Activated CD4-positive, alpha-beta T cell treated with anti-CD3 and anti-CD28 coated beads, Interleukin-10, Interleukin-2, amounts not matched to agents 100 ng/mL and 50 ng/mL, durations not matched to agents 16 hours and 8 hours (primary cell): Measurements from ENCODE around the gene UBE2Q1.
"Not testable (repeated sequence)": the region's sequence is repeated elsewhere in the genome, so short reads cannot be mapped to it uniquely, and the experiment has no call there.

ENCODE experiments used
- DNase-seq: peaks from one replicate; pipeline ENCODE4 v3.0.0-alpha.2; 2020

UBE2Q1 gene

DNA sequence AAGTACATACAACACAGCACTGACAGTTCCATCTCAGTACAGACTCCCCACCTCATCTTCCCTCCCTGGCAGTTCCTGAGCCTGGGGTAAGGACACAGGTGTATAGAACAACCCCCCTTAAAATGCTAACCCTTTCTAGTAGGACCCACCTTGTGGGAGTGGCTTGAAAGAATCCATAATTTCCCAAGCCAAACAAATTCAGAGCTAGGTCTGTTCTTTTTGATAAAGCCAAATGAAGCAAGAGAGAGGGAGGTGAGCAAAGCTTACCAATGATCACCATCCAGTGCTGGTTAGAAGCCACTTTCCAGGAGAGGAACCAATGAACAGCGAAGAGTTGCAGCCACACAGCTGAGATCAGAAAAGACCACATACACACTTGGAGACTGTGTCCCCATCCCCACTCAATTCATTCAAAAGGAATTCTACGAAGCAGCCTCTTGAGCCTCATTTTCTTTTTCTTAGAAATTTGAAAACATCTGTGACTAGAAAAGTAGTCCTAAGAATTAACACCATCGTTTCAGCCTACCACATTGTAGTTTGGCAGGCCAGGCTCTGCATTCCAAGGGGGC is 9.2 kb downstream of the UBE2Q1 start:
- DNase-seq, result no peak

DNA sequence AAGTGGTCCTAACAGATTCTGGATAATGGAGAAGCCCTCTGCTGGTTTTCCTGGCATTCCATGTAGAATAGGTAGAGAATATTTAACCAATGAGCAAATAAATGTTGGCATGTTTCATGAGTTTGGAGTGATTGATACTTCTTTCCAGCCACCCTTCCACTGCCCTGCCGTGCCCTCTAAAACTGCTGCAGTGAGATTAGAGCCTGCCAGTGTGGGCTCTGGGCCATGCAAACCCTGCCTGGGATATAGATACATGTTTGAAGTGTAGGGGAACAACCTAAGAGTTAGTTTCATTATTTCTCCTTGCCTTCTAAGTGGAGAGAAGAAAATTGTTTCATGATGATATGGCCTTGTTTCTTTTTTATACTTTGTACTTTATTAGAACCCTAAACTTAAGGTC is 10.4 kb downstream of the UBE2Q1 start:
- no peak for DNase-seq

DNA sequence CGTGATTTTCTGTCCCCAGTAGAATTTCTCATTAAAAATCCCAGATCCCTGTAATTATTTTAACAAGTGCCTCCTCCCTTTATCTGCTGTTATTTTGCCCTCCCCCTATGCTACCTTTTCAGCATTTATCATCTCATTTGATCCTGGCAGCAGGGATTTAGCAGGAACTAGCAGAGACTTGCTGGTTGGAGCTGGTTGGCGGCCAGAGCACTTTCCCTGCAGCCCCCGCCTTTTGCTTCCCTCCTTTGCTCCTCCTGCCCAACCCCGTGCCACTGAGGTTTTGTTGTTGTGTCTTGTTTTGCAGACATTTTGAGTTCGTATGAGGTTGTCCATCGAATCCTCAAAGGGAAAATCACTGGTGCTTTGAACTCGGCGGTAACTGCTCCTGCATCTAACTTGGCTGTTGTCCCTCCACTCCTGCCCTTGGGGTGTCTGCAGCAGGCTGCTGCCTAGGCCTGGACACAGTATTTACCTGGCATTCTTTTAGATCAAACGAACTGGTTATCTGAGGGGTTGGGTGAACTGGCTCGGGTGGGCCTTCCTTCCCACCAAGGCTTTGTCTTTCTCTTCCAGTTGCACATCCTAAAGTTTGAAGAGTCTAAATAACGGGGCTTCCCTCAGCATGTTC is 11.2 kb downstream of the UBE2Q1 start:
- DNase-seq, result no peak

DNA sequence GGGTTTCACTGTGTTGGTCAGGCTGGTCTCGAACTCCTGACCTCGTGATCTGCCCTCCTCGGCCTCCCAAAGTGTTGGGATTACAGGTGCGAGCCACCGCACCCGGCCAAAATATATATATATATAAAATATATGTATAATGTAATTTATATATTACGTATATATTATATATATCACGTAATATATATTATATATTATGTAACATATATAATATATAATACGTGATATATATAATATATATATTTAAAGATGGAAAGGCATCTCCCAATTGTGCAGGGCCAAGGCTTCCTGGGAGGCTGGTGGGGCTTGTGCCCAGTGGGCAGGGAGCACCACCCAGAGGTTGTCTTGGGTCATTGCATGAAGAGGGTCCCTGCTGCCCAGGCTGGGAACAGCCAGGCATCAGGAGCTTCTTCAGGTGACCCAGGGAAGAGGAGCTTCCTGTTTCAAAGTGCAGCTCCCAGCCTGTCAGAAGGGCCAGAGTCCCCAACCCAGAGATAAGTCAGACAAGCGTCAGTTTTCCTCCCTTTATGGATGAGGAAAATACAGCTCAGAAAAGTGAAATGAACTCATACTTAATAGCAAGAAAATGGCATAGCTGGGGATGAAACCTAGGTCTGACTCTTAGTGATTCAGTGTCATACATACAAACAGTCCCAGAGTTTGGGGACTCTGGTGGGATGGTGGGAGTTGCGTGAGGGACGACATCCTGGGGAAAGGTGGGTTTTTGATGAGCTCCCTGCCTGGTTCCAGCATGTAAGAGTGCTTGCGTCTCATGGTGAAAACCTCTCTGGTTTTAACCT is 12.0 kb downstream of the UBE2Q1 start:
- peak; percentile 69 for DNase-seq

DNA sequence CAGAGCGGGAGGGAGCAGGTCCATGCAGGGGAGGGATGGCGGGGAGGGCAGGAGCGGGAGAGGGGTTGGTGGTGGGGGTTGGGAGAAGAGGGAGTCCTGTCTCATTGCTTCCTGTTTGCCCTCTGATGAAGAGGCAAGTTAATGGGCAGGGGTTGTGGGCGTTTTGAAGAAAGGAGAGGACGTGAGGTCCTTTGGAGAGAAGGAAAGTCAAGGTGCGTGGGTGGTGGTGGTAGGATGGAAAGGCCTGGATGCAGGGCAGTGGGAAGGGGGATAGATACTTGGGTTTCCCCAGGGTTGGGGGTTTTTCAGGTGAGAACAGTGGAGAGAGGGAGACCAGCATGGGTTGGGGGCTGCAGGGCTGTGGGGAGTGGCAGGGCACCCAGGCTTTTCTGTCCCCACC is 17.2 kb downstream of the UBE2Q1 start:
- no peak for DNase-seq

DNA sequence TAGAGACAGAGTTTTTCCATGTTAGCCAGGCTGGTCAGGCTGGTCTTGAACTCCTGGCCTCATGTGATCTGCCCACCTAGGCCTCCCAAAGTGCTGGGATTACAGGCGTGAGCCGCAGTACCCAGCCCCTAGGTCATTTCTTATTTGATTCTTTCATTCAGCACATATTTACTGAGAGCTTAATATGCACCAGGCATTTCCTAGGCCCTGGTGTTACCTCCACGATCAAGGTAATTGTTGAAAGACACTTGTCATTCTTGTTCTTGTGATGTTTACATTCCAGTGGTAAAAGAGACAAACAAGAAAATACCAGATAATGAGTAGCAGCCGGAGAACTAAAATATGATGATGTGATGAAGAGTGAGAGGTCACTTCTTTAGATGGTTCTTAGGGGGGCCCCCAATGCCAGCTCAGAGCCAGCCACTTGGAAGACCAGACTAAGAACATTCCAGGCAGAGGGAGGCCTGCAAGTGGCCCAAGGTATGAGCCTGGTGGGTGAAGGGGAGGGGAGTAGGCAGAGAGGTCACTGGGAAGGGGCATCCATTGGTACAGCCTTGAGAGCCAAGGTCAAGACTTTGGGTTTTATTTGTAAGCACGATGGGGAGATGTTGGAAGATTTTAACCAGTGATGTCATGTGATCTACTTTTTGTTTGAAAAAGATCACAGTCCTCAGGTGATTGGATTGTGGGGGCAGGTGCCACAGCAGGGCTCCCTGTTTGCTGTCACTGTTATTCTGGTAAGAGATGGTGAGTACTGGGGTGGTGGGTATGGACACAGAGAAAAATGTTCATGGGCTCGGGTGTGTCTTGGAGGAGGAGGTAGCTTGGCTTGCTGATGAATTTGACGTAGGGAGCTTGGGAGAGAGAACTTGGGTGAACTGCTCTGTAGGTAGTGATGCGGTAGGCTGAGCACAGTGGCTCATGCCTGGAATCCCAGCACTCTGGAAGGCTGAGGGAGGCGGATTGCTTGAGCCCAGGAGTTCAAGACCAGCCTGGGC is 18.7 kb downstream of the UBE2Q1 start:
- no peak for DNase-seq

DNA sequence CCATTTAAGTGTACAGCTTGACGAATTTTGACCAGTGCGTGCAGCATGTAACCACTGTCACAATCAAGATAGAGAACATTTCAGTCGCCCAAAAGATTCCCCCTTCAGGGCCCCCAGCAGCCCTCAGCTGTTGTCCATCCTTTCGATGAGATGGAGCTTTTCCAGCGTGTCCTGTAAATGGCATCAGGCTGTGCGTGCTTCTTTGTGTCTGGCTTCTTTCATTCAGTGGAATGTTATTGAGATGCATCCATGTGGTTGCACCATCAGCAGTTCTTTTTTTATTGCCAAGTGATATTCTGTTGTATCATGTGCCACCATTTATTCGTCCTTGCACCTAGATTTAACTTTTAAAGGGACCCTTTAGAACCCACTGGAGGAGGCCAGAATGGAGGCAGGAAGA is 21.9 kb downstream of the UBE2Q1 start:
- DNase-seq, result no peak

DNA sequence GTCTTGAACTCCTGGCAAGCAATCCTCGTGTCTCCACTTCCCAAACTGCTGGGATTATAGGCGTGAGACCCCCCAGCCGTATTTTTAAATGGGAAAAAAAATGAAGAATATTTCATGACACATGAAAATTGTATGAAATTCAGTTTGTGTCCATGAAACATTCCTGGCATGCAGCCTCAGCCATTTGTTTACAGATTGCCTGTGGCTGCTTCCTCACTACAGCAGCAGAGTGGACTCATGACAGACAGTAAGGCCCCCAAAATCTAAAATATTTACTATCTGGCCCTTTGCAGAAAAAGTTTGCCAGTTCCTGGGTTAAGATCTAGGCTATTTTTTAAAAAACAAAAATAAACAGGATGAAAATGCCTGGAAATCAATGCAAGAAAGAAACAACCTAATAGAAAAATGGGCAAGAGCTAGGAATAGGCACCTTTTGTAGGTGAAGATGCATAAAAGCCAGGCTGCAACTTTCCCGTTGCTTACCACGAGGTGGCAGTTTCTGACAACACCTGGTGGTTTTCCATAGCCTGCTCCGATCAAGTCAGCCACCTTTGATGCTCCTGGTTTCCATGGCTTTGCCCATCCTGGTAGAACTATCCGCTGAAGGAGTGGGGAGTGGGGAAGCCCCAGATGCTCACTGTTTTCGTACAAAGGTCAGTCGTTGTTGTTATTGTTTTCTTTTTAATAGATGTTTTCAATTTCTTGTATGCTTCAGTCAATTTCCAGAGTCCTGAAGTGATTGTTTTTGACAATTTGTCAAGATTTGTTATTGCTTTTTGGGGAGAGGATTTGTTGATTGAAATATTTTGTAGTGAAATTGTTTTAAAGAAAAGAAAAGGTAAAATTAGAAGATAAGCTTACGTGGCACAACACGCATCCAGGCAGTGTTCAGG is 24.3 kb downstream of the UBE2Q1 start:
- no peak for DNase-seq

DNA sequence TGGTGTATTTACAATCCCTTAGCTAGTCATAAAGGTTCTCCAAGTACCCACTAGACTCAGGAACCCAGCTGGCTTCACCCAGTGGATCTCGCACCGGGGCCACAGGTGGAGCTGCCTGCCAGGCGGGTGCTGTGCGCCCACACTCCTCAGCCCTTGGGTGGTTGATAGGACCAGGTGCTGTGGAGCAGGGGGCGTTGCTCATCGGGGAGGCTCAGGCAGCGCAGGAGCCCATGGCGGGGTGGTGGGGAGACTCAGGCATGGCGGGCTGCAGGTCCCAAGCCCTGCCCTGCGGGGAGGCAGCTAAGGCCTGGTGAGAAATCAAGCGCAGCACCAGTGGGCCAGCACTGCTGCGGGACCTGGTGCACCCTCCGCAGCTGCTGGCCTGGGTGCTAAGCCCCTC is 26.5 kb downstream of the UBE2Q1 start:
- DNase-seq, result not testable (repeated sequence)

DNA sequence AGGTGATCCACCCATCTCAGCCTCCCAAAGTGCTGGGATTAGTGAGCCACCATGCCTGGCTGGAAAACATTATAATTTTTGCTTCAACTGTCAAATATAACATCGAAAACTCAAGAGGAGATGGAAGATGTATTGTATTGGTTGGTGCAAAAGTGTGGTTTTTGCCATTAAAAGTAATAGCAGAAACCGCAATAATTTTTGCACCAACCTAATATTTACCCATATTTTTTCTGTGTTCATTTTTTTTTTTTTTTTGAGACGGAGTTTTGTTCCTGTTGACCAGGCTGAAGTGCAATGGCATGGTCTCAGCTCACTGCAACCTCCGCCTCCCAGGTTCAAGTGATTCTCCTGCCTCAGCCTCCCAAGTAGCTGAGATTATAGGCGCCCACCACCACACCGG is 29.2 kb downstream of the UBE2Q1 start:
- DNase-seq, result no peak

DNA sequence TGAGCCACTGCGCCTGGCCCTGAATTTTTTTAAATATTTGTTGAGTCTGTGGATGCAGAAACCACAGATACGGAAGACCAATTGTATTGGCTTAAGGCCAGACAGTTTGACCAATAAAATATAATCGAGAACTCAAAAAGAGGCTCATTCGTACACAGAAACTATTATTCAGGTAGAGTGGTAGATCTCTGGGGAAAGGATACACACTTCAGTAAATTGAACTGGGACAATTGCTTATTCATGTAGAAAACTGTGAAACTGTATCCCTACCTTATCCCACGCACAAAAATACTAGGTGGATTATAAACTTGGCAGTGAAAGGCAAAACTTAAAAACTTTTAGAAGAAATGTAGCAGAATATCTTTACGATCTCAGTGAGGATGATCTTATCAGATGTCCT is 31.3 kb downstream of the UBE2Q1 start:
- no peak for DNase-seq

DNA sequence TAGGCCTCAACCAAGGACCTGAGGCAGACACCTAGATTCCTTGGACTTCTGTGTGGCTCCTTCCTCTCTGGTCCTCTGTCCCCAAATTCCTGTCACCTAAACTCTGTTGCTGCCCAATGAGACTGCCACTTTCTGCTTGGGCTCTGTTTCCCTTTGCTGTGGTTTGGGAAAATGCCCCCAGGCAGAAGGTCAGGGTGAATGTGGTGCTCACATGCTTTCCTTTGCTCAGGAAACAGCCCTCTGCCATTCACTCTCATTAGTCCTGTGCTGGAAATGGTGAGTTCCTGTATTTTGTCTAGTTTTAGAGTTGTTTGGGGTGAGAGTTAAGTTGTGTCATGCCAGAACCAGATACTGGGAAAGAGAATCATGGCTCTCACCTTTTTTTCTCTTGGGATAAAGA is 33.6 kb downstream of the UBE2Q1 start:
- DNase-seq, result no peak

DNA sequence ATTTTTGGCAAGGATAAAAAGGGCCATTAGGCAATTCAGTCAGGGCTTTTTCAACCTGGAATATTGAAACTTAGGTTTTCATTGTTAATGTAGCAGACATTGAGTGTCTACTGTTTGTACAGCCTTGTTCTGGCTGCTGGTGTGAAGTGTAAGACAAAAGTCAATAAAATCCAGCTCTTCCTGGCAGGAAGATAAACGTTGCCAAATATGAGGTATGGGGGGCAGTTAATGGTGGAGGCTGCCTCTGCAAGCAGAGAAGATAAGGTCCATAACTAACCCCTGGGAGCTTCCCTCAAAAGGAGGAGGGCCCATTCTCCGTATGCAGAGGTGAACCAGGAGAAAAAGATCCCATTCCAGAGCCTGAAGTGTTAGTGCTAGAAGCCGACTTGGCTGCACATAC is 36.8 kb downstream of the UBE2Q1 start:
- no peak for DNase-seq

DNA sequence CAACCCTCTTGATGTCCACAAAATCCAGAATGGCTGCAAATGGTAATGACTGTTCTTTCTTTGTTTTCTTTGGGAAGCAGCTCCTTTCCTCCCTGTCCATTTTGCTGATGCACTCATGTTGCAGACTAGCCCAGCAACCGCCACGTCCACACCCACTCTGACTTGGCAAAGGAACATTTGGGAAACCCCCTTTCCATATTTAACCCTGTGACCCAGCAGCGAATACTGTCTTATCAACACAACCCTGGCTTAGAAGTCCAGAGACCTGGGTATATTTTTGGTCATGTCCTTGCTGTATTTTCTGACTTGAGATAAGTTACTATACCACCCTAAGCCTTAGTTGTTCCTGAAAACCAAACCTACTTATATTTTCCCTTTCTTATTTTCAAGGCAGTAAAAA is 38.1 kb downstream of the UBE2Q1 start:
- DNase-seq, result no peak

DNA sequence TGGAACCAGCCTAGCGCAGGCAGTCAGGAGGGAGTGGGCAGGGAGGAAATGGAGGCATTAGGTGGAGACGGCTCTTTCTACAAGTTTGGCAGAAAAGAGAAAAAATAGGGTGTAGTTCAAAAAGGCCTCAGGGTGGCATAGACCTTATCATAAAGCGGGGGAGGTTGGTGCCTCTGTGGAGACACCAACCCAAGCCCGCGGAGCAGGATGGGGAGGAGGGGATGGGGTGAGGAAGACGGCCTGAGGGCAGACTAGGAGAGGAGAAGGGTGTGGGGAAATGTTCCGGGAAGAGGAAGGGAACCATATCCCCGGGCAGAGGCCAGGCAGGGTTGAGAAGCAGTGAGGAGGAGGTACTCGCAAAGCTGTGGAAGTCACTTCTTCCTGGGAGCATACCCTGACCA is 38.9 kb downstream of the UBE2Q1 start:
- DNase-seq, result no peak

DNA sequence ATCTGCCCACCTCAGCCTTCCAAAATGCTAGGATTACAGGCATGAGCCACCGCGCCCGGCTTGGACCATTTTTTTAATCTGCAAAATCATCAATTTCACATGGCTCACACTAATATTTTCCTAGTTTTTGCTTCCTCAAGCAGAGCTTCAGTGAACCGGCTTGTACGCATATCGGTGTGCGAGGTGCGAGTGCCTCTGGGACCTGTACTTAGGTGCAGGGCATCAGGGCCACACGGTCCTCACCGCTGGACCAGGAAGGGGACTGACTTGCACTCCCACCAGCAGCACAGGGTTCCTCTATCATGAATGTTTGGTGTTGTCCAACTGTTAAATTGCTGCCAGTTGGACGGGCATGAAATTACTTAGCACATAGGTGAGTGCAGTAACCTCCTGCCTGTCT is 40.8 kb downstream of the UBE2Q1 start:
- DNase-seq, result no peak

DNA sequence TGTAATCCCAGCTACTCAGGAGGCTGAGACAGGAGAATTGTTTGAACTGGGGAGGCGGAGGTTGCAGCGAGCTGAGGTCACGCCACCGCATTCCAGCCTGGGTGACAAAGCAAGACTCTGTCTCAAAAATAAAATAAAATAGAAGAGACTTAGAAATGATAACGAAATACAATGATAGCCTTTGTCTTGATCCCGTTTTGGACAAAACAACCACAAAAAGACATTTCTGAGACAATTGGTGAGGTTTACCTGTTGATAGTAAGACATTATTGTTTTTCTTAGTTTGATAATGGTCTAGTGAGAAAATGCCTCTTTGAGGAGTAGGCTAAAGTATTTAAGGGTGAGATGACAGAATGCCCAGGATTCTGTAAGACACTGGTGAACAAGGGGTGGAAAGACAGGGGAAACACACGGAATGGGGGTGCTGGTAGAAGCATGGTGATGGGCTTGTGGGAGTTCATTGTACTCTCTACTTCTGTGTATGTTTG is 44.4 kb downstream of the UBE2Q1 start:
- no peak for DNase-seq

DNA sequence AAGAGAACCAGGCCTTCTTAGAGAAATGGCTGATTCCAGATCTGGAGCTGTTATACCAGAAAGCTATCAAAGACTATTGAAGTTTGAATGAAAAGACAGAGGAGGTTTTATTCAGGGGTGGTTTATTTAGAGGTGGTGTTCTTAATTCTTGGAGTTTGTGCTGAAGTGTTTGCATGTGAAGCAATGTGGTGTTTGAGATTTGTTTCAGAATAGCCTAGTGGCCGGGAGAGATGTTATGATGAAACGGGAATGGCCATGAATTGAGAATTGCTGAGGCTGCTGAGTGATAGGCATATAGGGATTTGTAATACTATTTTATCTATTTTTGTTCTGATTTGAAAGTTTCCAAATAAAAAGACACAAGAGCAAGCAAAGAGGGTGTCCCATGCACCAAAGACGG is 45.7 kb downstream of the UBE2Q1 start:
- DNase-seq, result no peak

DNA sequence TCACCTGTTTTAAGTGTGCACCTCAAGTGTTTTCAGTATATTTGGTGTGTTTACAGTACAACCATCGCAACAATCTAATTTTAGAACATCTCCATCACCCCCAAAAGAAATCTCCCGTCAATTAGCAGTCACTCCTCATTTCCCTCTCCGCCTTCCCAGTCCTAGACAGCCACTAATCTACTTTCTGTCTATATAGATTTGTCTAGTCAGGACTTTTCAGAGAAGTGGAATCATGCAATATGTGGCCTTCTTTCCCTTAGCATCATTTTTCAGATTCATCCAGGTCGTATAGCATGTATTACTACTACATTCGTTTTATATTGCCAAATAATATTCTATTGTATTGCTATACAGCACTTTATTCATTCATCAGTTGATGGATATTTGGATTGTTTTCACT is 54.6 kb downstream of the UBE2Q1 start:
- no peak for DNase-seq

DNA sequence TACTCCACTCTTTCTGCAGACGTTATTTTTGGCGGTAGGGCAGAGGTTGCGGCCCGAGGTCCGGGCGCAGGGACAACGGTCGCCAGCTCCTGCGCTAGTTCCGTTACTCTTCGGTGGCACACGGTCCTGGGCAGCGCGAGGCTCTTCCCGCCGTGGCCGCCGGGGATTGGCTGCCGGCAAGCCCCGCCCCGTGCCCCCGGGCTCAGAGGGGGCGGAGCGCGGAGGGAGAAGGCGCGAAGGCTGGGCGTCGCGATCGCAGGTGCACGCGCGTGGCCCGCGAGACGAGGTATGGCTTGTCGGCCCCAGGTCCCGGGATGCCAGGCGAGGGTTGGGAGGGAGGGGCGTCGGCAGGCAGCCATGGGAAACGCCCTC is 55.7 kb downstream of the UBE2Q1 start:
- DNase-seq, result no peak

DNA sequence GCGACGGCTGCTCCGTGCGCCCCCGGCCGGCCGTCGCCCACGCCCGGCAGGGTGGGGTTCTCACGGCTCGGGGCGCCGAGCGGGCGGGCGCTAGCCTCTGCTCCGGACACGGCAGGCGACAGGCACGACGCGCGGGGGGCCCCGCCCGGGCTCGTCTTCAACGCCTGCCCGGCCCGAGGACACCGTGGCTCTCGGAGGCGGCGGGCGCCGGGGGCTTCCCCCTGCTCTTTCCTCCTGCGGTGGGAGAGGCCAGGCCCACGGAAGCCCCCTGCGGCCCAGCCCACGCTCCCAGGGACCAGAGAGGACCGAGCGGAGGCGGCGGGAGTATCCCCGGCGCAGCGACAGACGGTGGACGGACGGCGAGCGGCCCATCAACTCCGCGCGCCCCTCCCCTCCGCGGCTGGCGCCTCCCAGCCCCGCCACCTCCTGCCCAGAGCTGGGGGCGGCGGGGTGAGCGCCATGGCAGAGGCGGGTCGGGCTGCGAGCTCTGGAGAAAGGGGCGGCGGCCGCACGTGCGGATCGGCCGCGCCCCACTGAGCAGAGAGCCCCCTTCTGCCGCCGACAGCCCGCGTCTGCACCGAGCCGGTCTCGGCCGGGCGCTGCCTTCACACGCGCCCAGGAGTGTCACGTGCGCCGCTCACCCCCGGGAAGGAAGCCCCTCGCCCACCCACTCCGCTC is 56.3 kb downstream of the UBE2Q1 start, which contains the start of the genes SHE and TDRD10:
Gene SHE, minus strand, starts transcription at position 347 of the 678 bp plus-strand sequence. CDS start 386 bp downstream, outside the sequence.
Gene TDRD10, plus strand, starts transcription at position 154 of the 678 bp plus-strand sequence. CDS start 4,685 bp downstream, outside the sequence.
- DNase-seq, result no peak
